Activated T-cell treated with anti-CD3 and anti-CD28 coated beads, Interleukin-2, amount 50 U/mL, for 72 hours (primary cell): ENCODE results near the gene KIAA0825. TPM values are rescaled to one million over a fixed set of nuclear protein-coding genes. Genes with fewer than 3 reads are reported as not detected.
"Not testable (repeated sequence)": the region's sequence is repeated elsewhere in the genome, so short reads cannot be mapped to it uniquely, and the experiment has no call there.

ENCODE experiments used
- ATAC-seq, 2 donors: fragments of 150-1000 bp; cut with Tn5 transposase; replicated peaks in 1 of 2; 2 replicates each; pipeline ENCODE4 v1.10.0; 2021; ENCODE audit warnings: moderate library complexity in 2 of 2, mild to moderate bottlenecking in 1 of 2
- DNase-seq, 2 donors: peaks; one replicate each; pipeline ENCODE4 v3.0.0; 2021 to 2022; ENCODE audit warnings: mixed read lengths in 1 of 2
- H3K27ac Mint-ChIP-seq: one replicate; pipeline ENCODE4 v1.8.0; 2022; ENCODE audit warnings: mild to moderate bottlenecking, moderate library complexity, mixed read lengths
- H3K27me3 Mint-ChIP-seq: one replicate; pipeline ENCODE4 v1.8.0; 2022; ENCODE audit warnings: low read depth, mixed read lengths
- H3K36me3 Mint-ChIP-seq, 2 donors: one replicate each; pipeline ENCODE4 v1.8.0; 2022; ENCODE audit warnings: mixed read lengths in 2 of 2, mild to moderate bottlenecking in 1 of 2; ENCODE audit not compliant: insufficient read depth in 2 of 2
- H3K4me1 Mint-ChIP-seq: one replicate; pipeline ENCODE4 v1.8.0; 2022; ENCODE audit warnings: low read depth, mixed read lengths
- H3K4me3 Mint-ChIP-seq, 2 donors: one replicate each; pipeline ENCODE4 v1.8.0; 2022; ENCODE audit warnings: mild to moderate bottlenecking in 2 of 2, mixed read lengths in 2 of 2, moderate library complexity in 2 of 2
- H3K9me3 Mint-ChIP-seq, 2 donors: one replicate each; pipeline ENCODE4 v1.8.0; 2022; ENCODE audit warnings: mixed read lengths in 2 of 2
- total RNA-seq, 2 donors: library from RNA; stranded (reverse); gene quantifications; one replicate each; pipeline ENCODE4 v1.2.3, GENCODE V29; 2022

The KIAA0825 gene
- total RNA-seq, 2 donors from 2014 or later = 1.0 to 1.1 TPM

- Mint-ChIP-seq H3K4me3 (peak overlapping the region in 1 of 2 donors; percentile 1), H3K27me3 (no peaks in the 10 kb centered on the region), H3K4me1 (peaks cover 35% of the 10 kb centered on the region), H3K36me3 (peaks cover 0 to 2% of the 10 kb centered on the region in 2 donors), H3K9me3 (no peaks in the 10 kb centered on the region), H3K27ac (no peak overlapping the region)
- ATAC-seq (no peak), DNase-seq (no peak)
Measured at GRCh38 chr5:94623011-94623410, 4.6 kb upstream of the KIAA0825 start.

- no peaks in the 10 kb centered on the region for H3K9me3 Mint-ChIP-seq
- H3K4me1 Mint-ChIP-seq = peaks cover 40% of the 10 kb centered on the region
- H3K36me3 Mint-ChIP-seq = peaks cover 0 to 3% of the 10 kb centered on the region in 2 donors
- peak overlapping the region; percentile 73 for H3K27ac Mint-ChIP-seq
- H3K4me3 Mint-ChIP-seq = peak overlapping the region in 1 of 2 donors; percentile 49
- no peaks in the 10 kb centered on the region for H3K27me3 Mint-ChIP-seq
- DNase-seq = no peak
- no peak for ATAC-seq
Measured at GRCh38 chr5:94621763-94622162, 3.4 kb upstream of the KIAA0825 start.

GRCh38 chr5:94620256-94620655 lies 1.9 kb upstream of the KIAA0825 start:
- Mint-ChIP-seq H3K27ac (peak overlapping the region; percentile 67), H3K9me3 (no peaks in the 10 kb centered on the region), H3K27me3 (no peaks in the 10 kb centered on the region), H3K4me1 (peaks cover 40% of the 10 kb centered on the region), H3K4me3 (peak overlapping the region; percentile 92), H3K36me3 (peaks cover 0 to 3% of the 10 kb centered on the region in 2 donors)
- no peak for DNase-seq
- no peak for ATAC-seq

GRCh38 chr5:94618029-94618492 lies 343 bp downstream of the KIAA0825 start:
- Mint-ChIP-seq H3K36me3 (peaks cover 0 to 3% of the 10 kb centered on the region in 2 donors), H3K27ac (peak overlapping the region; percentile 67), H3K9me3 (no peaks in the 10 kb centered on the region), H3K27me3 (no peaks in the 10 kb centered on the region), H3K4me3 (peak overlapping the region; percentile 92), H3K4me1 (peaks cover 32% of the 10 kb centered on the region)
- ATAC-seq (peak; percentile 25 to 33), DNase-seq (peak; percentile 33 to 38)

GRCh38 chr5:94615862-94616261 lies 2.5 kb downstream of the KIAA0825 start:
- ATAC-seq (no peak), DNase-seq (no peak)
- Mint-ChIP-seq H3K9me3 (no peaks in the 10 kb centered on the region), H3K4me3 (no peak overlapping the region), H3K27ac (no peak overlapping the region), H3K36me3 (peaks cover 0 to 3% of the 10 kb centered on the region in 2 donors), H3K4me1 (peaks cover 19% of the 10 kb centered on the region), H3K27me3 (no peaks in the 10 kb centered on the region)

- Mint-ChIP-seq H3K27ac (no peak overlapping the region), H3K36me3 (peaks cover 0 to 3% of the 10 kb centered on the region in 2 donors), H3K9me3 (no peaks in the 10 kb centered on the region), H3K4me3 (no peak overlapping the region), H3K27me3 (no peaks in the 10 kb centered on the region), H3K4me1 (peaks cover 7% of the 10 kb centered on the region)
- no peak for DNase-seq
- no peak for ATAC-seq
Measured at GRCh38 chr5:94614156-94614805, 4.1 kb downstream of the KIAA0825 start.

- DNase-seq (peak; percentile 4 to 21), ATAC-seq (no peak)
- Mint-ChIP-seq H3K4me1 (peaks cover 5% of the 10 kb centered on the region), H3K27ac (no peak overlapping the region), H3K36me3 (peaks cover 0 to 1% of the 10 kb centered on the region in 2 donors), H3K4me3 (no peak overlapping the region), H3K27me3 (no peaks in the 10 kb centered on the region), H3K9me3 (no peaks in the 10 kb centered on the region)
Measured at GRCh38 chr5:94613583-94613982, 4.8 kb downstream of the KIAA0825 start.

GRCh38 chr5:94595281-94595840 lies 23.0 kb downstream of the KIAA0825 start:
- DNase-seq (no peak), ATAC-seq (no peak)
- H3K36me3 Mint-ChIP-seq = peaks cover 2% of the 10 kb centered on the region in 2 donors
- H3K27ac Mint-ChIP-seq = no peak overlapping the region
- H3K9me3 Mint-ChIP-seq = peaks cover 2% of the 10 kb centered on the region in 2 donors
- no peaks in the 10 kb centered on the region for H3K27me3 Mint-ChIP-seq
- H3K4me1 Mint-ChIP-seq = no peaks in the 10 kb centered on the region
- no peak overlapping the region for H3K4me3 Mint-ChIP-seq

GRCh38 chr5:94577466-94578245 lies 40.7 kb downstream of the KIAA0825 start:
- ATAC-seq (peak; percentile 43 to 59), DNase-seq (no peak)
- peak overlapping the region; percentile 59 for H3K27ac Mint-ChIP-seq
- H3K36me3 Mint-ChIP-seq = no peaks in the 10 kb centered on the region
- H3K4me1 Mint-ChIP-seq = peaks cover 24% of the 10 kb centered on the region
- H3K9me3 Mint-ChIP-seq = no peaks in the 10 kb centered on the region
- peak overlapping the region in 1 of 2 donors; percentile 39 for H3K4me3 Mint-ChIP-seq
- H3K27me3 Mint-ChIP-seq = no peaks in the 10 kb centered on the region

- Mint-ChIP-seq H3K36me3 (no peaks in the 10 kb centered on the region), H3K27ac (peak overlapping the region; percentile 92), H3K4me3 (peak overlapping the region in 1 of 2 donors; percentile 83), H3K4me1 (peaks cover 24% of the 10 kb centered on the region), H3K27me3 (no peaks in the 10 kb centered on the region), H3K9me3 (no peaks in the 10 kb centered on the region)
- peak in 1 of 2 donors; percentile 80 for ATAC-seq
- no peak for DNase-seq
Measured at GRCh38 chr5:94575196-94575595, 43.2 kb downstream of the KIAA0825 start.

GRCh38 chr5:94573349-94573748 lies 45.1 kb downstream of the KIAA0825 start:
- not testable (repeated sequence) for H3K9me3 Mint-ChIP-seq, H3K27me3 Mint-ChIP-seq, H3K36me3 Mint-ChIP-seq, DNase-seq, H3K4me3 Mint-ChIP-seq, ATAC-seq
- H3K27ac Mint-ChIP-seq = peak overlapping the region; percentile 47
- H3K4me1 Mint-ChIP-seq = peaks cover 23% of the 10 kb centered on the region

GRCh38 chr5:94571415-94571814 lies 47.0 kb downstream of the KIAA0825 start:
- no peaks in the 10 kb centered on the region for H3K9me3 Mint-ChIP-seq
- peaks cover 8% of the 10 kb centered on the region for H3K4me1 Mint-ChIP-seq
- no peaks in the 10 kb centered on the region for H3K36me3 Mint-ChIP-seq
- no peak for ATAC-seq
- no peak overlapping the region for H3K4me3 Mint-ChIP-seq
- DNase-seq = no peak
- H3K27me3 Mint-ChIP-seq = no peaks in the 10 kb centered on the region
- H3K27ac Mint-ChIP-seq = no peak overlapping the region

GRCh38 chr5:94564812-94565211 lies 53.6 kb downstream of the KIAA0825 start:
- no peaks in the 10 kb centered on the region for H3K4me1 Mint-ChIP-seq
- DNase-seq = no peak
- no peaks in the 10 kb centered on the region for H3K27me3 Mint-ChIP-seq
- no peaks in the 10 kb centered on the region for H3K9me3 Mint-ChIP-seq
- no peak for ATAC-seq
- H3K4me3 Mint-ChIP-seq = no peak overlapping the region
- H3K27ac Mint-ChIP-seq = no peak overlapping the region
- H3K36me3 Mint-ChIP-seq = no peaks in the 10 kb centered on the region
